Fibroblast of lung (primary cell): ENCODE data around the gene ETF1.

Experiments
- EZH2 ChIP-seq: IDR thresholded peaks from 2 replicates; pipeline ENCODE4 v1.5.1; 2012; ENCODE audit warnings: low read length, control low read depth, mild to moderate bottlenecking; ENCODE audit errors: missing control alignments
- TF ChIP-seq, protein P1 (sequence below), 2 donors: IDR thresholded peaks in 1 of 2; conservative IDR thresholded peaks in 1 of 2; 1 replicate in 1 of 2; 2 replicates in 1 of 2; pipeline ENCODE4 v1.5.1; 2011 to 2012; ENCODE audit warnings: low read length in 2 of 2, control low read depth in 1 of 2, inconsistent platforms in 1 of 2, low read depth in 1 of 2, mild to moderate bottlenecking in 1 of 2

- TF ChIP-seq, protein P1, sequence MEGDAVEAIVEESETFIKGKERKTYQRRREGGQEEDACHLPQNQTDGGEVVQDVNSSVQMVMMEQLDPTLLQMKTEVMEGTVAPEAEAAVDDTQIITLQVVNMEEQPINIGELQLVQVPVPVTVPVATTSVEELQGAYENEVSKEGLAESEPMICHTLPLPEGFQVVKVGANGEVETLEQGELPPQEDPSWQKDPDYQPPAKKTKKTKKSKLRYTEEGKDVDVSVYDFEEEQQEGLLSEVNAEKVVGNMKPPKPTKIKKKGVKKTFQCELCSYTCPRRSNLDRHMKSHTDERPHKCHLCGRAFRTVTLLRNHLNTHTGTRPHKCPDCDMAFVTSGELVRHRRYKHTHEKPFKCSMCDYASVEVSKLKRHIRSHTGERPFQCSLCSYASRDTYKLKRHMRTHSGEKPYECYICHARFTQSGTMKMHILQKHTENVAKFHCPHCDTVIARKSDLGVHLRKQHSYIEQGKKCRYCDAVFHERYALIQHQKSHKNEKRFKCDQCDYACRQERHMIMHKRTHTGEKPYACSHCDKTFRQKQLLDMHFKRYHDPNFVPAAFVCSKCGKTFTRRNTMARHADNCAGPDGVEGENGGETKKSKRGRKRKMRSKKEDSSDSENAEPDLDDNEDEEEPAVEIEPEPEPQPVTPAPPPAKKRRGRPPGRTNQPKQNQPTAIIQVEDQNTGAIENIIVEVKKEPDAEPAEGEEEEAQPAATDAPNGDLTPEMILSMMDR (conservative IDR thresholded peaks at IDR 0.05 in 1 of 2, IDR thresholded peaks at IDR 0.05 in 1 of 2; ENCODE audit: low read depth in 1 of 2, low read length in 2 of 2) = no peak
- TF ChIP-seq EZH2 = no peak
Measured at GRCh38 chr5:138472353-138472752, 70.7 kb downstream of the ETF1 start.
